ENCODE results near the gene NOD2. TPM values are rescaled to one million over a fixed set of nuclear protein-coding genes. Genes with fewer than 3 reads are reported as not detected.

The NOD2 gene
- total and polyA plus RNA-seq, 2 of the 13 experiments (the other 11 are each of a cell fraction or from before 2014, with no cell fraction given): 0.27 to 0.81 TPM

DNA sequence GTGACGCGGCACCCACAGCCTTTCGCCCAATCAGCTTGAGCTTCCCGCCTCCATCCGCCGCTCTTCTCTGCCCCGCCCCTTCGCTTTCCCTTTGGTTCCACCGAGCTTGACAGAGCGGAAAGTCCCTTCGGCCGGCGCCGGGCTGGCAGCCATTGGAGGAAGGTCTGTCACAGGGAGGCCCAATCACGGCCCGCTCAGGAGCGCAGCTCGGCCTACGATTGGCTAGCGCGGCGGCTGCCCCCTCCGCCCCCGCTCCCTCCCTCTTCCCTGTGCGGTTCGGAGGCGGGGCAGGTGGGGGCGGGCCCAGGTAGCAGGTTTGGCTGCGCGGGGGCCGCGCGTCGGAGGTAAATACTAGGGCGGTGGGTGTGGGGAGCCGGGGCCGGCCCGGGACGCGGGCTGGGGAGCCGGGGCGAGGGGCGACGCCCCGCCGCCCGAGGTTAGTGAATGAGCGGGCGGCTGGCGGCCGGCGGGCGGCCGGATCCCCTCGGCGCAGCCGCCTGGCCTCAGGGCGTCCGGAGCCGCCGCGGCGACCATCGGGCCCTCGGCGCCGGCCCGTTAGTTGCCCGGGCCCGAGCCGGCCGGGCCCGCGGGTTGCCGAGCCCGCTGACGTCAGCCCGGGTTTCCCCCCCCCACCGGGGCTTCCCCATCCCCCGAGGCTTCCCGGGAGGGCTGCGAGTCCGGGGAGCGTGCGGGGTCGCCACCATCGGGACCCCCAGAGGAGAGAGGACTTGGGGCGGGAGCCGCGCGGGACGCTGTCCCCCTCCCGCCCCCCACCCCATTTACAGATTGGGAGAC lies 48.6 kb downstream of the NOD2 start, which contains the start of gene CYLD (continued):
- TF ChIP-seq, protein P1, sequence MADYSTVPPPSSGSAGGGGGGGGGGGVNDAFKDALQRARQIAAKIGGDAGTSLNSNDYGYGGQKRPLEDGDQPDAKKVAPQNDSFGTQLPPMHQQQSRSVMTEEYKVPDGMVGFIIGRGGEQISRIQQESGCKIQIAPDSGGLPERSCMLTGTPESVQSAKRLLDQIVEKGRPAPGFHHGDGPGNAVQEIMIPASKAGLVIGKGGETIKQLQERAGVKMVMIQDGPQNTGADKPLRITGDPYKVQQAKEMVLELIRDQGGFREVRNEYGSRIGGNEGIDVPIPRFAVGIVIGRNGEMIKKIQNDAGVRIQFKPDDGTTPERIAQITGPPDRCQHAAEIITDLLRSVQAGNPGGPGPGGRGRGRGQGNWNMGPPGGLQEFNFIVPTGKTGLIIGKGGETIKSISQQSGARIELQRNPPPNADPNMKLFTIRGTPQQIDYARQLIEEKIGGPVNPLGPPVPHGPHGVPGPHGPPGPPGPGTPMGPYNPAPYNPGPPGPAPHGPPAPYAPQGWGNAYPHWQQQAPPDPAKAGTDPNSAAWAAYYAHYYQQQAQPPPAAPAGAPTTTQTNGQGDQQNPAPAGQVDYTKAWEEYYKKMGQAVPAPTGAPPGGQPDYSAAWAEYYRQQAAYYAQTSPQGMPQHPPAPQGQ (CRISPR knock-in tag; IDR thresholded peaks at IDR 0.05; ENCODE audit: borderline replicate concordance): no peak
- TF ChIP-seq SP140L (CRISPR knock-in tag; IDR thresholded peaks at IDR 0.05; ENCODE audit: borderline replicate concordance) (no peak), ZNF331 (CRISPR knock-in tag; IDR thresholded peaks at IDR 0.05) (peak; percentile 78), ZNF761 (CRISPR knock-in tag; conservative IDR thresholded peaks at IDR 0.05) (no peak), ZNF607 (CRISPR knock-in tag; IDR thresholded peaks at IDR 0.05; ENCODE audit: borderline replicate concordance) (peak; percentile 71; the same call in 1 of the 2 replicates), JUND (CRISPR knock-in tag; IDR thresholded peaks at IDR 0.05) (no peak), ZNF354B (CRISPR knock-in tag; IDR thresholded peaks at IDR 0.05) (no peak), ZNF703 (CRISPR knock-in tag; IDR thresholded peaks at IDR 0.05; ENCODE audit: borderline replicate concordance) (no peak), SETDB1 (CRISPR knock-in tag; IDR thresholded peaks at IDR 0.05; ENCODE audit: borderline replicate concordance) (no peak), KLF9 (CRISPR knock-in tag; IDR thresholded peaks at IDR 0.05; ENCODE audit: low read depth) (peak; percentile 83; the same call in 1 of the 2 replicates), ZFY (CRISPR knock-in tag; IDR thresholded peaks at IDR 0.05) (peak; percentile 81), CHD4 (IDR thresholded peaks at IDR 0.05; ENCODE audit: borderline replicate concordance, low read length) (no peak), ZSCAN9 (CRISPR knock-in tag; IDR thresholded peaks at IDR 0.05; ENCODE audit: borderline replicate concordance) (no peak), RFX5 (IDR thresholded peaks at IDR 0.05; ENCODE audit: low read depth, low read length) (peak; percentile 67; the same call in 1 of the 2 replicates), HDAC6 (IDR thresholded peaks at IDR 0.05; ENCODE audit: low read depth, low read length) (no peak), SAP130 (CRISPR knock-in tag; IDR thresholded peaks at IDR 0.05; ENCODE audit: low read depth) (peak; percentile 96), NBN (conservative IDR thresholded peaks at IDR 0.05) (no peak), ZNF432 (CRISPR knock-in tag; IDR thresholded peaks at IDR 0.05; ENCODE audit: borderline replicate concordance) (no peak)
- TF ChIP-seq, protein P2, sequence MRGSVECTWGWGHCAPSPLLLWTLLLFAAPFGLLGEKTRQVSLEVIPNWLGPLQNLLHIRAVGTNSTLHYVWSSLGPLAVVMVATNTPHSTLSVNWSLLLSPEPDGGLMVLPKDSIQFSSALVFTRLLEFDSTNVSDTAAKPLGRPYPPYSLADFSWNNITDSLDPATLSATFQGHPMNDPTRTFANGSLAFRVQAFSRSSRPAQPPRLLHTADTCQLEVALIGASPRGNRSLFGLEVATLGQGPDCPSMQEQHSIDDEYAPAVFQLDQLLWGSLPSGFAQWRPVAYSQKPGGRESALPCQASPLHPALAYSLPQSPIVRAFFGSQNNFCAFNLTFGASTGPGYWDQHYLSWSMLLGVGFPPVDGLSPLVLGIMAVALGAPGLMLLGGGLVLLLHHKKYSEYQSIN (CRISPR knock-in tag; IDR thresholded peaks at IDR 0.05; ENCODE audit: borderline replicate concordance): no peak
- TF ChIP-seq, protein P3, sequence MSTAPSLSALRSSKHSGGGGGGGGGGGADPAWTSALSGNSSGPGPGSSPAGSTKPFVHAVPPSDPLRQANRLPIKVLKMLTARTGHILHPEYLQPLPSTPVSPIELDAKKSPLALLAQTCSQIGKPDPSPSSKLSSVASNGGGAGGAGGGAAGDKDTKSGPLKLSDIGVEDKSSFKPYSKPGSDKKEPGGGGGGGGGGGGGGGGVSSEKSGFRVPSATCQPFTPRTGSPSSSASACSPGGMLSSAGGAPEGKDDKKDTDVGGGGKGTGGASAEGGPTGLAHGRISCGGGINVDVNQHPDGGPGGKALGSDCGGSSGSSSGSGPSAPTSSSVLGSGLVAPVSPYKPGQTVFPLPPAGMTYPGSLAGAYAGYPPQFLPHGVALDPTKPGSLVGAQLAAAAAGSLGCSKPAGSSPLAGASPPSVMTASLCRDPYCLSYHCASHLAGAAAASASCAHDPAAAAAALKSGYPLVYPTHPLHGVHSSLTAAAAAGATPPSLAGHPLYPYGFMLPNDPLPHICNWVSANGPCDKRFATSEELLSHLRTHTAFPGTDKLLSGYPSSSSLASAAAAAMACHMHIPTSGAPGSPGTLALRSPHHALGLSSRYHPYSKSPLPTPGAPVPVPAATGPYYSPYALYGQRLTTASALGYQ (CRISPR knock-in tag; IDR thresholded peaks at IDR 0.05): 0 out of 2 replicates have a peak, but pooled peaks have one; percentile 41
- TF ChIP-seq, protein P4, sequence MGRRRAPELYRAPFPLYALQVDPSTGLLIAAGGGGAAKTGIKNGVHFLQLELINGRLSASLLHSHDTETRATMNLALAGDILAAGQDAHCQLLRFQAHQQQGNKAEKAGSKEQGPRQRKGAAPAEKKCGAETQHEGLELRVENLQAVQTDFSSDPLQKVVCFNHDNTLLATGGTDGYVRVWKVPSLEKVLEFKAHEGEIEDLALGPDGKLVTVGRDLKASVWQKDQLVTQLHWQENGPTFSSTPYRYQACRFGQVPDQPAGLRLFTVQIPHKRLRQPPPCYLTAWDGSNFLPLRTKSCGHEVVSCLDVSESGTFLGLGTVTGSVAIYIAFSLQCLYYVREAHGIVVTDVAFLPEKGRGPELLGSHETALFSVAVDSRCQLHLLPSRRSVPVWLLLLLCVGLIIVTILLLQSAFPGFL (CRISPR knock-in tag; IDR thresholded peaks at IDR 0.05): no peak
- TF ChIP-seq, protein P5, sequence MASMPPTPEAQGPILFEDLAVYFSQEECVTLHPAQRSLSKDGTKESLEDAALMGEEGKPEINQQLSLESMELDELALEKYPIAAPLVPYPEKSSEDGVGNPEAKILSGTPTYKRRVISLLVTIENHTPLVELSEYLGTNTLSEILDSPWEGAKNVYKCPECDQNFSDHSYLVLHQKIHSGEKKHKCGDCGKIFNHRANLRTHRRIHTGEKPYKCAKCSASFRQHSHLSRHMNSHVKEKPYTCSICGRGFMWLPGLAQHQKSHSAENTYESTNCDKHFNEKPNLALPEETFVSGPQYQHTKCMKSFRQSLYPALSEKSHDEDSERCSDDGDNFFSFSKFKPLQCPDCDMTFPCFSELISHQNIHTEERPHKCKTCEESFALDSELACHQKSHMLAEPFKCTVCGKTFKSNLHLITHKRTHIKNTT (CRISPR knock-in tag; IDR thresholded peaks at IDR 0.05): no peak

Data from HepG2 (cell line).